ENCODE results near the gene FGF1.

FGF1 gene

DNA sequence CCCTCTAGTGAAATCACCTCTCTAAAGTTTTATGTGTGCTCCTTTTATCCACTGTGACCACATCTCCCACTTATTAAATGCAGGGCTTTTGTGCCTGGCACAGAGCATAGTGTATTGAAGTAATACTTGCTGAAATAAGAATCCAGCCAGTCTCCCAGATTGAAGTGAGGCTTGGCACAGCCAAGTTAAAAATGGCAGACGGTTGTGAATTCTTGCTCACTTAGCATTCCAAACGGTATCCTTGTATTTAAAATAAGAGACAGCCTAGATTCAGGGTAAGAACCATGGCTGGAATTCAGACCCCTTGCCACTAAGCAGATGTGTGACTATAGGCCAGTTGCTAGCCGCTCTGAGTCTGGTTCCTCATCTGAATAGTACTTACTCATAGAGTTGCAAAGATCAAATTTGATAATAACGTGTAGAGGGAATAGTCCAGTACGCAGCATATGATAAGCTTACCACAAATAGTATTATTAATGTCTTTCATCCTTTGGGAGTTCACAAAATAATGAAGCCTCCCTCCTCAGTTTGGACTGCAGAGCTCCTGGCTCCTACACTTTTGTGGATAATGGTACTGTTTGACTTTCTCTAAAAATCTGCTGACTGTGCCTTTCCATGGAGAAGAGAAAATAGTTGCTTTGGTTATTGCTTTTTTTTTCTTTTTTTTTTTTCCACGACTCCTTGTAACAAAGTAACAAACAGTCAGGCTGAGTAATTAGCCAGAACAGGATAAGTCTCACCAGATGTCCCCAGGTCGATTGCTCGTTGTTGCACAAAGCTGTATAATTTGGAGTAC, 51.5 kb downstream of the FGF1 start:
- no peak overlapping the region for H3K4me3 ChIP-seq (ENCODE audit: low read depth, low read length)
- DNase-seq (ENCODE audit: low read depth), result no peak
- TF ChIP-seq, protein P1, sequence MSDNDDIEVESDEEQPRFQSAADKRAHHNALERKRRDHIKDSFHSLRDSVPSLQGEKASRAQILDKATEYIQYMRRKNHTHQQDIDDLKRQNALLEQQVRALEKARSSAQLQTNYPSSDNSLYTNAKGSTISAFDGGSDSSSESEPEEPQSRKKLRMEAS (IDR thresholded peaks at IDR 0.05; ENCODE audit: low read depth, low read length), result no peak
- TF ChIP-seq MYC (IDR thresholded peaks at IDR 0.05; ENCODE audit: low read depth, low read length) (no peak), POLR2A (IDR thresholded peaks at IDR 0.05; ENCODE audit: extremely low read depth, insufficient read length) (no peak), CTCF (IDR thresholded peaks at IDR 0.05; ENCODE audit: low read depth, low read length) (no peak)

- DNase-seq (ENCODE audit: low read depth), result no peak
- no peak overlapping the region for H3K4me3 ChIP-seq (ENCODE audit: low read depth, low read length)
- TF ChIP-seq MYC (IDR thresholded peaks at IDR 0.05; ENCODE audit: low read depth, low read length) (no peak), POLR2A (IDR thresholded peaks at IDR 0.05; ENCODE audit: extremely low read depth, insufficient read length) (no peak), CTCF (IDR thresholded peaks at IDR 0.05; ENCODE audit: low read depth, low read length) (no peak)
- TF ChIP-seq, protein P1 (IDR thresholded peaks at IDR 0.05; ENCODE audit: low read depth, low read length), result no peak
Observed at GRCh38 chr5:142630927-142631539, 54.9 kb downstream of the FGF1 start.

DNA sequence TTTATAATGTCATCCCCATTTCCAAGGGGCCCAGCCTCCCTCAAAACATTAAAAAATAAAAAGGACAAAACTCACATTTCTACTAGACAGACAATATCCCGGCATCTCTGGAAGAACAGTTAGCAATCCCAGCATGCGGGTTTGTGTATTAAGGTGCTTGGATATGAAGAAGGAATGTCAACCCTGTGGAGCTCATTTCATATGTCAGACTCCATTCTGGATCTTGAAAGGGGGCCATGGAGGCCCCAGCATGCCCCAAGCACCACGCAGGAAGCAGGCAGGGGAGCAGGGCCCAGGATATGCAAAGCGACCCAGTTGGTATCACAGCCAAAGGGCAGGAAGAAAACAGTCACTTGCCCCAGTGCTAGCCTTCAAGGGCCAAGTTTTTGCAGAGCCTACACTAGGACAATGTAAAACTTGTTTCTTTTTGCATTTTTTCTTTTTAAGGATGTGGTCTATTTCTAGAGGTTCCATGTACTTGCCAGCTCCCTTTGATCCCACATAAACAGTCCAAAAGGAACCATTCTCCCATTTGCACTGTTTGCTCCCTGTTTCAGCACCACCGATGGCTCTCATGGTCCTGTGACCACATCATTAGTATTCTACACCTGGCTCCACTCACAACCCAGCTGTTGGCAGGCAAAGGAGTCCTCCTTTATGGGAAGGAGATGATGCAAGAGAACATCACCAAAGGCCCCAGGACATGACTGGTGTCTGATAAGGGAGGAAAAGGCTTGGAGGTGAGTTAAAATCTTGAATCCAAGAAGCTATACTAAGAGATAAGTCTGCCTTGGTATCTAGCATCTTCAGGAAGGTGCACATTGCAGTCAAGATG, 58.3 kb downstream of the FGF1 start:
- TF ChIP-seq MYC (IDR thresholded peaks at IDR 0.05; ENCODE audit: low read depth, low read length), result no peak
- DNase-seq (ENCODE audit: low read depth), result no peak
- no peak overlapping the region for H3K4me3 ChIP-seq (ENCODE audit: low read depth, low read length)

DNA sequence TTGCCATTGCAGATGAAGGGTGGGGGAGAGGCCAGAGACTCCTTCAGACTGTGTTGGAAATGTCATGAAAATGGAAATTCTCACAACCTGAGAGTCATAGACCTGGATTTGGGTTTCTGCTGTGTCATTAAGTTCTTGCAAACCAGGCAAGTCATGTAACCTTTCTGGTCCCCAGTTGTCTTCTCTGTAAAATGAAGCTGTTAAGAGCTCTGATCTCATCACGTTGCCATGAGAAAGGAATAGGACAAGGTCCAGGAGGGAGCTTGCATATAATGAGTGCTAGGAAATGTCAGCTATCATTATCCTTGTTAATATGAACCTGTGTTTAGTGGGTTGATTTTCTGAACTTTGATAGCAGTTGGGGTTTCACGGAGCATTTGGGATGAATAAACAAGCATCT, 59.1 kb downstream of the FGF1 start:
- no peak overlapping the region for H3K4me3 ChIP-seq (ENCODE audit: low read depth, low read length)
- DNase-seq (ENCODE audit: low read depth), result no peak
- TF ChIP-seq MYC (IDR thresholded peaks at IDR 0.05; ENCODE audit: low read depth, low read length) (no peak), CTCF (IDR thresholded peaks at IDR 0.05; ENCODE audit: low read depth, low read length) (no peak), POLR2A (IDR thresholded peaks at IDR 0.05; ENCODE audit: extremely low read depth, insufficient read length) (no peak)
- TF ChIP-seq, protein P1 (IDR thresholded peaks at IDR 0.05; ENCODE audit: low read depth, low read length), result no peak

DNA sequence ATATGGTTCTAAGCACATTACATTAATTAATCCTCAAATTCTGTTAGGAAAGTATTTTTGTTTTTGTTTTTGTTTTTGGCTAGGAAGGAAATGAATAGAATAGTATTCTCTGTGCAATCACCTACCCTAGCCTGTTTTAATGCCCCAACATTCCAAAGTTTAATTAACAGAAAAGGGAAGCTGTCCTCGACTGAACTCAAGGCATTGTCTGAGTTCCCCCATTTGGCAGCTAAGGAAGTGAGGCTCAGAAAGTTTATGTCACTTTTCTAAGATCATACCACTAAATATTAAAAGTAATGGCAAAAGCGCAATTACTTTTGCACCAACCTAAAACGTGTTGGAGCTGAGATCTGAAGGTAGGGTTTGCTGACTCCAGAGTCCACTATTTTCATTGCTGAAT, 59.8 kb downstream of the FGF1 start:
- TF ChIP-seq POLR2A (IDR thresholded peaks at IDR 0.05; ENCODE audit: extremely low read depth, insufficient read length), result no peak
- DNase-seq (ENCODE audit: low read depth), result peak; percentile 24
- no peak overlapping the region for H3K4me3 ChIP-seq (ENCODE audit: low read depth, low read length)

DNA sequence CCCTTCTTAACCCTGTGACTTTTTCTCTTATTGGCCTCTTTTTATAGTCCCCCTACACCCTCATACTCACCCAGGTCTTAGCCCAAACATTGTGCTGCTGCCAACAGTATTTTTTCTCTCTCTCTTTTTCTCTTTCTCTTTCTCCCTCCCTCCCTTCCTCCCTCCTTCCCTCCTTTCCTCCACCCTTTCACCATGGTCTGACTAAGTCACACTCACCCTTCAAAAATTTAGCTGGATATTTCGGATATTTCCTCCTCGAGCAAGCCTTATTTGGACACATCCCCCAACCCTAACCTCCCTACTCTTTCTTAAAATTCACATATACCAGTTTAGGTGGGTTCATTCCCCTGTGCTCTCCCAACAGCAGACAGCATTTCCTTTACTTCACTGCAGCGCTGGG, 64.7 kb downstream of the FGF1 start:
- no peak overlapping the region for H3K4me3 ChIP-seq (ENCODE audit: low read depth, low read length)
- DNase-seq (ENCODE audit: low read depth), result no peak
- TF ChIP-seq, protein P1 (IDR thresholded peaks at IDR 0.05; ENCODE audit: low read depth, low read length), result no peak
- TF ChIP-seq MYC (IDR thresholded peaks at IDR 0.05; ENCODE audit: low read depth, low read length) (no peak), POLR2A (IDR thresholded peaks at IDR 0.05; ENCODE audit: extremely low read depth, insufficient read length) (no peak), CTCF (IDR thresholded peaks at IDR 0.05; ENCODE audit: low read depth, low read length) (no peak)
